Uterus (tissue), 2 donors: ENCODE data around the gene USP7.

Source experiments
- POLR2A ChIP-seq, 2 donors: fragments of 450-650 bp; IDR thresholded peaks; one replicate each; pipeline ENCODE4 v1.6.1; 2016; ENCODE audit warnings: antibody characterized with exemption in 2 of 2, mild to moderate bottlenecking in 1 of 2, moderate library complexity in 1 of 2
- TF ChIP-seq, protein P1 (sequence below), 4 experiments: fragments of 200-600 bp in 2 of 4; fragments of 450-650 bp in 2 of 4; sonication (generic) in 2 of 4; IDR thresholded peaks; one replicate each; pipeline ENCODE4 v1.5.1; 2016 to 2019; ENCODE audit warnings: antibody characterized with exemption in 4 of 4, mild to moderate bottlenecking in 2 of 4, moderate library complexity in 1 of 4

- TF ChIP-seq, protein P1, sequence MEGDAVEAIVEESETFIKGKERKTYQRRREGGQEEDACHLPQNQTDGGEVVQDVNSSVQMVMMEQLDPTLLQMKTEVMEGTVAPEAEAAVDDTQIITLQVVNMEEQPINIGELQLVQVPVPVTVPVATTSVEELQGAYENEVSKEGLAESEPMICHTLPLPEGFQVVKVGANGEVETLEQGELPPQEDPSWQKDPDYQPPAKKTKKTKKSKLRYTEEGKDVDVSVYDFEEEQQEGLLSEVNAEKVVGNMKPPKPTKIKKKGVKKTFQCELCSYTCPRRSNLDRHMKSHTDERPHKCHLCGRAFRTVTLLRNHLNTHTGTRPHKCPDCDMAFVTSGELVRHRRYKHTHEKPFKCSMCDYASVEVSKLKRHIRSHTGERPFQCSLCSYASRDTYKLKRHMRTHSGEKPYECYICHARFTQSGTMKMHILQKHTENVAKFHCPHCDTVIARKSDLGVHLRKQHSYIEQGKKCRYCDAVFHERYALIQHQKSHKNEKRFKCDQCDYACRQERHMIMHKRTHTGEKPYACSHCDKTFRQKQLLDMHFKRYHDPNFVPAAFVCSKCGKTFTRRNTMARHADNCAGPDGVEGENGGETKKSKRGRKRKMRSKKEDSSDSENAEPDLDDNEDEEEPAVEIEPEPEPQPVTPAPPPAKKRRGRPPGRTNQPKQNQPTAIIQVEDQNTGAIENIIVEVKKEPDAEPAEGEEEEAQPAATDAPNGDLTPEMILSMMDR (IDR thresholded peaks at IDR 0.05), result no peak
- no peak for TF ChIP-seq POLR2A (IDR thresholded peaks at IDR 0.05)
Measured at GRCh38 chr16:8943001-8943763, 20.5 kb downstream of the USP7 start.
